HepG2 (cell line): ENCODE results near the gene HEYL. TPM values are rescaled to one million over a fixed set of nuclear protein-coding genes. Genes with fewer than 3 reads are reported as not detected.
A peak's percentile ranks its signal among the peaks of the same experiment; 100 is the strongest.

Experiments
- ATAC-seq: fragments of 200-7000 bp; cut with Tn5 transposase; 3 replicates; pipeline ENCODE4 v1.9.1; 2020; ENCODE audit warnings: mild to moderate bottlenecking, moderate library complexity
- BruUV-seq: library from RNA; stranded (reverse); fragments of 400-500 nt; replicated peaks from 2 replicates; lab custom pipeline; 2021; lab: Mats Ljungman, UMichigan
- CTCF ChIA-PET: fragments of 300-600 bp; formaldehyde crosslinking; extraction: SDS; loops from one replicate; lab custom pipeline; 2021; ENCODE audit warnings: low total read pairs, inconsistent platforms, low intra/inter-chr PET ratio; lab: Yijun Ruan, JAX
- POLR2A ChIA-PET: fragments of 350-600 bp; sonication (Branson Sonifier 250); formaldehyde crosslinking; loops from one replicate; lab custom pipeline; 2020; ENCODE audit warnings: antibody characterized with exemption, inconsistent platforms; lab: Yijun Ruan, JAX
- DNase-seq: peaks from one replicate; pipeline ENCODE4 v3.0.0-alpha.2; 2015; ENCODE audit warnings: low spot score
- FAIRE-seq: peaks from 3 replicates; lab custom pipeline; 2011; peaks lifted over from hg19 to GRCh38; lab: Jason Lieb, UNC
- H2AFZ ChIP-seq: one replicate; pipeline ENCODE4 v1.6.1; 2011; ENCODE audit warnings: low read length, inconsistent platforms
- H3K27ac ChIP-seq: fragments of 300-600 bp; 3 replicates; pipeline ENCODE4 v1.8.0; 2011; ENCODE audit warnings: mixed run types, mild to moderate bottlenecking, mixed read lengths, low read length, inconsistent platforms; ENCODE audit not compliant: insufficient read depth; ENCODE audit errors: extremely low read length
- H3K27me3 ChIP-seq, 2 experiments: fragments of 200-600 bp in 1 of 2; 2 replicates in 1 of 2; 3 replicates in 1 of 2; pipeline versions ENCODE4 v1.6.0 to v1.8.0; 2011; ENCODE audit warnings: low read length in 2 of 2, mild to moderate bottlenecking in 2 of 2, moderate library complexity in 2 of 2, inconsistent platforms in 1 of 2; ENCODE audit not compliant: insufficient read depth in 2 of 2, control insufficient read depth in 1 of 2
- H3K36me3 ChIP-seq, 2 experiments: fragments of 200-600 bp in 1 of 2; replicated peaks in 1 of 2; 2 replicates in 1 of 2; 3 replicates in 1 of 2; pipeline versions ENCODE4 v1.5.1 to v1.8.0; 2011; ENCODE audit warnings: low read length in 2 of 2, inconsistent platforms in 1 of 2; ENCODE audit not compliant: insufficient read depth in 2 of 2, control insufficient read depth in 1 of 2
- H3K4me1 ChIP-seq: 2 replicates; pipeline ENCODE4 v1.5.1; 2012; ENCODE audit warnings: low read length, inconsistent platforms; ENCODE audit not compliant: insufficient read depth
- H3K4me2 ChIP-seq: 2 replicates; pipeline ENCODE4 v1.6.0; 2011; ENCODE audit warnings: low read depth, low read length, inconsistent platforms
- H3K4me3 ChIP-seq, 3 experiments: fragments of 200-600 bp in 1 of 3; sonication (generic), shearing (Covaris generic) in 1 of 3; replicated peaks in 1 of 3; 2 replicates each; pipeline ENCODE4 v1.5.1; 2011 to 2016; ENCODE audit warnings: low read length in 3 of 3, inconsistent platforms in 2 of 3, low read depth in 2 of 3, mild to moderate bottlenecking in 2 of 3, control low read depth in 1 of 3, mixed read lengths in 1 of 3; ENCODE audit not compliant: insufficient read depth in 1 of 3
- H3K79me2 ChIP-seq: one replicate; pipeline ENCODE4 v1.6.1; 2011; ENCODE audit warnings: low read length, inconsistent platforms; ENCODE audit not compliant: insufficient read depth
- H3K9ac ChIP-seq: 2 replicates; pipeline ENCODE4 v1.6.0; 2011; ENCODE audit warnings: mild to moderate bottlenecking, low read depth, low read length, inconsistent platforms; ENCODE audit not compliant: insufficient read depth
- H3K9me3 ChIP-seq: 2 replicates; pipeline ENCODE4 v1.5.1; 2012; ENCODE audit warnings: mild to moderate bottlenecking, low read length
- H4K20me1 ChIP-seq: 2 replicates; pipeline ENCODE4 v1.6.0; 2011; ENCODE audit warnings: inconsistent platforms, mild to moderate bottlenecking, low read length, moderate library complexity; ENCODE audit not compliant: insufficient read depth
- CSRNP1 ChIP-seq: sonication (generic); formaldehyde crosslinking; IDR thresholded peaks from 2 replicates; pipeline ENCODE4 v1.8.1; 2023; ENCODE audit warnings: mild to moderate bottlenecking, missing genetic modification reagents
- EZH2 ChIP-seq: conservative IDR thresholded peaks from 2 replicates; pipeline ENCODE4 v1.6.1; 2012; ENCODE audit warnings: mild to moderate bottlenecking, low read depth, low read length, moderate library complexity
- PITX1 ChIP-seq: sonication (generic); formaldehyde crosslinking; IDR thresholded peaks from 2 replicates; pipeline ENCODE4 v1.5.1; 2020; ENCODE audit warnings: mild to moderate bottlenecking, missing genetic modification reagents
- TBX2 ChIP-seq: sonication (generic); formaldehyde crosslinking; IDR thresholded peaks from 2 replicates; pipeline ENCODE4 v1.5.0; 2020; ENCODE audit warnings: missing genetic modification reagents, mild to moderate bottlenecking, borderline replicate concordance
- WGBS: methylation state at CpG from one replicate; pipeline ENCODE4 v1.1.6; 2017; ENCODE audit warnings: low lambda C conversion rate; 5-methylcytosine and 5-hydroxymethylcytosine counted together
- in situ Hi-C: cut with HindIII; loops from 2 replicates; pipeline ENCODE4 v1.10.0; 2017; ENCODE audit warnings: low pct_unique_long_range_greater_than_20kb; ENCODE audit not compliant: extremely low pct_ligation_motif_present
- intact Hi-C: fragments of 100-400 bp; cut with micrococcal nuclease; formaldehyde crosslinking; loops from one replicate; pipeline ENCODE4 v1.10.0; 2022; ENCODE audit not compliant: unreplicated experiment
- polyA plus RNA-seq, 8 experiments: library from polyadenylated mRNA; depleted of rRNA in 3 of 8; stranded (reverse) in 7 of 8; unstranded in 1 of 8; fragments of >200 nt; fragmentation: Illumina TruSeq in 4 of 8; extraction: Trizol in 4 of 8; gene quantifications; 2 replicates each; pipeline versions ENCODE4 v1.2.1 to v1.2.3, GENCODE V29; 2011 to 2016; ENCODE audit warnings: low read depth in 4 of 8, missing spikeins in 1 of 8, mixed read lengths in 1 of 8; ENCODE audit not compliant: insufficient read depth in 1 of 8
- total RNA-seq, 5 experiments: library from RNA; depleted of rRNA; stranded (reverse); fragments of >200 nt; fragmentation: Illumina TruSeq; extraction: Trizol; gene quantifications; 2 replicates each; pipeline ENCODE4 v1.2.3, GENCODE V29; 2016; ENCODE audit warnings: low read depth in 1 of 5

The HEYL gene
- total and polyA plus RNA-seq, 2 of the 13 experiments (the other 11 are each of a cell fraction or from before 2014, with no cell fraction given), result 0.03 to 0.04 TPM

- in situ Hi-C loops (no loop called here), intact Hi-C loops (loop anchor here (5.0 kb wide), 1 partner anchor 50 kb away; no protein-coding TSS in a partner anchor)
- H3K27me3 ChIP-seq, result peaks cover 5 to 51% of the 10 kb centered on the region in 2 experiments; a peak in 4 of 5 replicates
- ChIA-PET CTCF (interaction anchor here (1.1 to 1.7 kb wide), 3 partner anchors 46 to 128 kb away, joined by 3 to 8 read pairs (median 3); no protein-coding TSS in a partner anchor), POLR2A (interaction anchor here (1.2 kb wide), 1 partner anchor 67 kb away, joined by 3 read pairs; no protein-coding TSS in a partner anchor)
- no peaks in the 10 kb centered on the region for H4K20me1 ChIP-seq
- H3K4me2 ChIP-seq, result peak within 1 kb of the TSS; percentile 32
- no peak for DNase-seq
- 6% methylated on average over 26 of the region's 55 CpGs for WGBS
- peaks cover 8% of the 10 kb centered on the region; the same call in 1 of the 2 replicates for H3K4me1 ChIP-seq
- no peak within 1 kb of the TSS for H3K9ac ChIP-seq
- no TSS peak for BruUV-seq
- no peak for TF ChIP-seq TBX2
- TF ChIP-seq EZH2, result 0 out of 2 replicates have a peak, but pooled peaks have one; percentile 68
- no peak for TF ChIP-seq PITX1 (CRISPR knock-in tag)
- no peak for TF ChIP-seq CSRNP1
- TF ChIP-seq, all 625 proteins: peak for 1
- no peaks in the 10 kb centered on the region for H3K79me2 ChIP-seq
- H3K36me3 ChIP-seq, result no peaks in the 10 kb centered on the region
- H3K9me3 ChIP-seq, result no peaks in the 10 kb centered on the region
- ATAC-seq (peak; percentile 66), FAIRE-seq (no peak)
- no peak within 1 kb of the TSS for H2AFZ ChIP-seq
- H3K27ac ChIP-seq, result no peak within 1 kb of the TSS
- H3K4me3 ChIP-seq, result peak within 1 kb of the TSS; percentile 15 to 43 (median 24); a peak in 3 of 6 replicates
Measured at GRCh38 chr1:39671793-39672550, 32.5 kb upstream of the HEYL start, which contains the start of gene NT5C1A. NT5C1A (minus strand) TSS chr1:39672107; CDS start chr1:39672038, 69 bp downstream.
